NCI-H524 treated with DMSO at 0.1 percent for 48 hours (cell line): ENCODE data around the gene ADAMTS16.

Experiments
- DNase-seq: peaks from one replicate; lab custom pipeline; 2025; lab: John Stamatoyannopoulos, UW

Gene ADAMTS16

GRCh38 chr5:5315068-5315980 lies 175.2 kb downstream of the ADAMTS16 start:
- DNase-seq, result no peak

GRCh38 chr5:5316334-5316733 lies 176.2 kb downstream of the ADAMTS16 start:
- DNase-seq, result no peak

DNA sequence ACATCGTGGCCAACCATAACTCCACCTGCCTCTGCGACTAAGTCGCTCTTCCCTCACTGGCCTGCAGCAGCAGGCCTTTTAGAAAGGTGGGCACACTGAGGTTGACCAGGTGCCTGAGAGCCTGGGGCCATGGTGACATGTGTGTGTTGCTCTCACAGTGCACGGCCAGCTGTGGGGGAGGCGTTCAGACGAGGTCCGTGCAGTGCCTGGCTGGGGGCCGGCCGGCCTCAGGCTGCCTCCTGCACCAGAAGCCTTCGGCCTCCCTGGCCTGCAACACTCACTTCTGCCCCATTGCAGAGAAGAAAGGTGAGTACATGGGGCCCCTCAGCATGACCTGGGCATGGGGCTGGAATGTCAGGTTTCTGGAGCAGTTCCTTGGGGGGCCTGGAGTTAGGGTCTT lies 177.8 kb downstream of the ADAMTS16 start:
- no peak for DNase-seq

DNA sequence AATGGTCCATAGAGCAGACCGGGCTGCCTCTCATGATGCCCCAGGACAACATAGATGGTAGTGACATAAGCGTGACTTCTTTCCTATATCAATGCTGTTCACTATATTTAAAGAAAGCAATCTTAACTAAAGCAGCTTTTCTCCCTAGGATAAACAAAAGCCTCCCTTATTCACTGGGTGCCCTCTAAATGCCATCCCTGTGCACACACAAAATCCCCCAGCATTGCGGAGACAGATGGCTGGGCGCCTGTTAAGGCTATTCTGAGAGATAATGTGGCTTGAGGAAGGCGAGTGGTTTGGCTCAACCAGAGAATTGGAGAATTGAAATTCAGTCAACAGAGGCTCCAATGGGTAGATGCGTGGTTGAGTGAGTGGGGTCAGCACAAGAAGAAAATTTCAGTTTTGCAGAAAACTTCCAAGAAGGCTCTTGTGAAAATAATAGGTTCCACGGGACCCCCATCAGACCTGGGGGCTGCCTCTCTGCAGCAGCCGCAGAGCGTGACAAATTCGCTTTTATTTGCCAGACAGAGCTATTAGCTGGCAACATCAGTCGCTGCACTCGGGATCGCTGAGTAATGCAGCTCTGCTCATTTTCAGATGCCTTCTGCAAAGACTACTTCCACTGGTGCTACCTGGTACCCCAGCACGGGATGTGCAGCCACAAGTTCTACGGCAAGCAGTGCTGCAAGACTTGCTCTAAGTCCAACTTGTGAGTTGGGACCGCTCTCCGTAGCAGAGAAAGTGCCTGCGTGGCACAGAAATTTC lies 178.5 kb downstream of the ADAMTS16 start:
- DNase-seq, result peak; percentile 62

- DNase-seq, result no peak
These were observed 180.1 kb downstream of the ADAMTS16 start for GRCh38 chr5:5320062-5320805.

DNA sequence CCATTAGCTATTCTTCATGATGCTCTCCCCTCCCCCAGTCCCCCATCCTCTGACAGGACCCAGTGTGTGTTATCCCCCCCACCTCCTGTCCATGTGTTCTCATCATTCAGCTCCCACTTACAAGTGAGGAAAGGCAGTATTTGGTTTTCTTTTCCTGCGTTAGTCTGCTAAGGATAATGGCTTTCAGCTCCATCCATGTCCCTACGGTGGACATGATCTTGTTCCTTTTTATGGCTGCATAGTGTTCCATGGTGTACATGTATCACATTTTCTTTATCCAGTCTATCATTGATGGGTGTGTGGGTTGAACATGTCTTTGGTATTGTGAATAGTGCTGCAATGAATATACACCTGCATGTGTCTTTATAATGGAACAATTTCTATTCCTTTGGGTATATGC lies 181.0 kb downstream of the ADAMTS16 start:
- DNase-seq, result no peak

GRCh38 chr5:5323551-5323950 lies 183.4 kb downstream of the ADAMTS16 start:
- DNase-seq, result no peak

DNA sequence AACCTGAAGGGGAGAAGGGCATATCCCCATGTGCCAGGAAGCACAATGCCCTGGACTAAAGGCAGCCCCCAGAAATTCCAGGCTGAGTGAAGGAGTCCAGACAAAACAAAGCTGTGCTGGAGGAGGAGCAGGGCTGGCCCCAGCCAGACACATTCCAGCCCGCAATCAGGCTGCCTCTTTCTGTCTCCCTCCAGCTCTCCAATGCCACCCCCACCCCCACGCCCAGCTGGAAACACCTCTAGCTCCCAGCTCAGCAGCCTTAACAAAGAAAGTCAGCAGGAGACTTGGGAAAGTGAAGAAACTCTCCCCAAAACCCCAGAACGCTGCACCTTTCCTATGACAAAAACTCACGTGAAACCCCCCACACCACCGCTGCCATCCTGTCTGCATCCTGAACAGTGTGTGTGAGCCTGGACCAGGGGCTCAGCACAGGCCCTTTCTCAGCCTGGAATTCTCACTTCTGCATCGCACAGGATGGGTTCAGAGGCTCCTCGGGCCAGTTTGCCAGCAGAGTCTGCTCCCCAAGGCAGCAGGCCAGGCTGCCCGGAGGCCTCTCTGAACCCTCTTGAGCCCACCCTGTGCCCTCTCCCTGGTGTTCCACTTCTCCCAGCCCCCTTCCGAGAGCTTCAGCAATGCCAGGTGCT lies 186.1 kb downstream of the ADAMTS16 start:
- no peak for DNase-seq

DNA sequence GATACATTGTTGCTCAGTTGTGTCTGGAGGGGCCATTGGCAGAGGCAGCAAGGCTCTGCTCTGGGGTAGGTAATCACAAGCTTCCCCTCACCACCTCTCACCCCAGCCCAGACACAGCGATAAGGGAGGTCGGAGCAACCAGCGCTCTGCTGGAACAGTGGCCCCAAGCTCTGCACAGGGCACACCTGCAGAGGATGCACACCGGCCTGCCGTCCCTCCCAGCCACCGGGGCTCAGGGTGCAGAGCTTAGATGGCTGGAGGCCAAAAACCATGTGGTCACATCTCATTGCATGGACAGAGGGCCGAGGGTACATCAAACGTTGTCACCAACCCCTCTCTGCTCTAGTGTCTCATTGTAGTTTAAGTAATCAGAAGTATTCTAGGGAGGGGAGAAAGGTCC lies 187.0 kb downstream of the ADAMTS16 start:
- DNase-seq, result no peak

- no peak for DNase-seq
These were observed 190.8 kb downstream of the ADAMTS16 start for GRCh38 chr5:5330728-5331452.

GRCh38 chr5:5331848-5332247 lies 191.7 kb downstream of the ADAMTS16 start:
- DNase-seq, result no peak

- no peak for DNase-seq
These were observed 192.2 kb downstream of the ADAMTS16 start for GRCh38 chr5:5332287-5332686.

DNA sequence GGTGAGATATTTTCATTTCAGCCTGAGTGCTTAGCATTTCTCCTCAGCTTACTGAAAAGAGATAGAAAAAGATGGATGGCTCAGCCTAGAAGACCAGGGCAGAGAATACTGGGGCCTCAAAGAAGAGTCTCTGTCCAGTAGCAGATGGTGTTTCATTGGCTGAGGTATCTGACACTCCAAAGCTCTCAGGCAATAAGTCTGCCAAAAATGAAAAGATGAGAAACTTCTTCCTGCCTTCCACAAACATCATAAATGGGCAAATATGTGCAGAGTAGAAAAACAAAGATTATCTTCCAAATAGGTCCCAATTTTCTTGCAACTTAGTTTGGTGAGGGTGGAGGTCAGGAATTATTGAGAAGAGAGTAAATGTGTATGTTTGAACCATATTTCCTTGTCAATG lies 195.0 kb downstream of the ADAMTS16 start:
- DNase-seq, result no peak

DNA sequence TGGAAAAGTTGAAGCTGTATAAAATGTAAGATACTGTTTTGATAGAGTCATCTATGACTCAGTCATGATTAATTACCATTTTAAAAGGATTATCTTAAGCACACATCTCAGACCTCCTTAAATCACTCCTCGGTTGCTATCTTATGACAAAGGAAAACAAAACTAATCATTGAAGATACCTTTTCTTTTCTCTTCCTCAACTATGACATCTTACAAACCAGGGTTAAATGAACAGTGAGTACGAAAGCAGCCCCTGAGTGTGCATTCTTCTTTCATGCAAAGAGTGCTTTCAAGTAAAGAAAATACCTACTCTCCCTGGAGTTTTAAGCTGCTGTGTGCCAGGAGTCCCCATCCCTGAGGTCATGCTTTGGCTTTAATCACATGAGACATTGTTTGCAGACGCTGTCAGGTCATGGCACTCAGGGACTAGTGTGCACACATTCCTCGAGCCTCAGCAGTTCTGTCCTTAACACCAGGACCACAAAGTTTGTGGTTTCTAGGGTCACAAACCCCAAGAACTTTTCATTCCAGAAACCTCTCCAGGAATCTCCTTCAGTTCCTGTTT lies 195.7 kb downstream of the ADAMTS16 start:
- no peak for DNase-seq

- DNase-seq, result no peak
These were observed 199.1 kb downstream of the ADAMTS16 start for GRCh38 chr5:5339257-5339656.

DNA sequence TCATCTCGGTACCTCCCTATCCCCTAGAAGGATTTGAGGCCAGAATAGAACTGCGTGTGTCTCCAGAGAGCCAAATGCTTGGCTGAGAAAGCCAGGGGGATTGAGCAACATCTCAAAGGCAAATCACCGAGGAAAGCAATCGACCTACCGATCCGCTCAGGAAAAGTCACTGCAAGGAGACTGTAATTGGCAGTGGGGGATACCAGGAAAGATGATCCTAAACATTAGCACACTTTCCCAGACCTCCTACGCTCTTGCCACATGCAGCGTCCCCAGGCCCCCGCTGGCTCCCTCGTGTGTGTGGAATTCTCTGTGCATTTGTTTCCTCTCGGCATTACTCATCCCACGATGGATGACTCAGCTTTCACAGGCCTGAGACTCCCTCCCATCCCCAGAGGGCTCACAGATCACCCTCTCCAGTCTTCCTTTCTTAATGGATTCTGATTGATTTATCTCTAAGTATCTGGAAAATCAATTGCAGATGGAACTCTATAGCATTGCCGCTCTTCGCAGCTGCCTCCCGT lies 200.1 kb downstream of the ADAMTS16 start:
- no peak for DNase-seq

- DNase-seq, result no peak
These were observed 201.6 kb downstream of the ADAMTS16 start for GRCh38 chr5:5341531-5342292.

GRCh38 chr5:5342784-5343183 lies 202.7 kb downstream of the ADAMTS16 start:
- no peak for DNase-seq

GRCh38 chr5:5343568-5343967 lies 203.4 kb downstream of the ADAMTS16 start:
- DNase-seq, result no peak

GRCh38 chr5:5344051-5344571 lies 204.0 kb downstream of the ADAMTS16 start:
- no peak for DNase-seq
